Mesodermal cell (in vitro differentiated cells): ENCODE results near the gene SLC1A2.

Experiments used
- H3K27ac ChIP-seq: 2 replicates; pipeline ENCODE4 v1.7.0; 2013; ENCODE audit warnings: mild to moderate bottlenecking, low read depth, low read length, moderate library complexity; ENCODE audit not compliant: severe bottlenecking
- H3K36me3 ChIP-seq: 2 replicates; pipeline ENCODE4 v1.7.1; 2013; ENCODE audit warnings: mild to moderate bottlenecking, low read length, moderate library complexity; ENCODE audit not compliant: control insufficient read depth, insufficient read depth
- H3K4me1 ChIP-seq: one replicate; pipeline ENCODE4 v1.7.1; 2013; ENCODE audit warnings: mild to moderate bottlenecking, low read length; ENCODE audit not compliant: insufficient read depth, control insufficient read depth, poor library complexity, severe bottlenecking
- H3K4me3 ChIP-seq: 2 replicates; pipeline ENCODE4 v1.7.0; 2013; ENCODE audit warnings: low read length, control low read depth, mild to moderate bottlenecking; ENCODE audit not compliant: insufficient read depth, poor library complexity, severe bottlenecking; ENCODE audit errors: extremely low read depth
- H3K9me3 ChIP-seq: 2 replicates; pipeline ENCODE4 v1.7.1; 2013; ENCODE audit warnings: mild to moderate bottlenecking, low read length, moderate library complexity; ENCODE audit not compliant: control insufficient read depth
- WGBS, 2 experiments: methylation state at CpG; one replicate each; pipeline ENCODE4 v1.1.5; 2013; ENCODE audit warnings: missing lambda C conversion rate in 2 of 2; ENCODE audit not compliant: insufficient coverage in 2 of 2; 5-methylcytosine and 5-hydroxymethylcytosine counted together

Gene SLC1A2

DNA sequence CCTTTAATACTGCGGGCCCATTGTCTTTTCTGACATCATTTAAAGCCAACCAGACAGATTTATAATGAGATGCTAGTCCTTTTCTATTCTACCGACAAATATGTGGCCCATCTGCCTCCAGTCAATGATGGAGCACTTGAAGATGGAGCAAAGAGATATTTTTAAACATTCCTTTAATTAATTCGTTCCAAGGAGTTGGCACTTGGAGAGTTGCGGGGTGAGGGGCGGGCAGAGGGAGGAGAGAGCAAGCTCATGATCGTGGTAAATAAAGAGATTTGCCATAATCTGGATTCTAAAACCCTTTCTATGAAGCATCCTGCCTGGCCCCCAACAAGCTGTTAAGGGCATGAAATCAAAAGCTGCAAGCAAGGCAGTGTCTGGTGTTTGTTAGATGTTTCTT is 5.0 kb downstream of the SLC1A2 start:
- Histone ChIP-seq H3K4me1 (peaks cover 5% of the 10 kb centered on the region), H3K4me3 (no peak overlapping the region), H3K27ac (no peak overlapping the region), H3K9me3 (no peaks in the 10 kb centered on the region), H3K36me3 (no peaks in the 10 kb centered on the region)
- WGBS, 2 experiments = 80 to 90% methylated on average over 2 to 4 of the region's 6 CpGs

DNA sequence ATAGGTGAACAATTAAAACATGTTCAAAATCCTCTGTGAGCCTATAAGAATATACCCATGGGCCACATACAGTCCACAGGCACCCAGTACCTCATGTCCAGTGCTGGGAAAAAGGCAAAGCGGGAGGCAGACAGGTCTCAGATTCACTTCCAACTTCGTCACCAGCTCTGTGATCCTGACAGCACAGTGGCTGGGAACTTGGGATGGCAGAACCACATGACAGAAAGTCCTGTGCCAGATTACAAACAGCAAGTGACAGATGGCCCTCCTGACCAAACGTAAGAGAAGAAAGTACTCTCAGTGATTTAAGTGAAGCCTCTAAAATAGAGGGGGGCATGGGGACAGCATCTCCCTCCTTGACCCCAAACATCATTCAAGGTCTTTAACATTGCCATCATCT is 5.8 kb downstream of the SLC1A2 start:
- H3K27ac ChIP-seq = no peak overlapping the region
- no peaks in the 10 kb centered on the region for H3K36me3 ChIP-seq
- no peak overlapping the region for H3K4me3 ChIP-seq
- H3K9me3 ChIP-seq = no peaks in the 10 kb centered on the region
- 85 to 87% methylated on average over 3 of the region's 3 CpGs for WGBS, 2 experiments
- peaks cover 5% of the 10 kb centered on the region for H3K4me1 ChIP-seq

- Histone ChIP-seq H3K4me1 (no peaks in the 10 kb centered on the region), H3K36me3 (no peaks in the 10 kb centered on the region), H3K27ac (no peak overlapping the region), H3K4me3 (no peak overlapping the region), H3K9me3 (no peaks in the 10 kb centered on the region)
- WGBS, 2 experiments = 60 to 77% methylated on average over 1 to 2 of the region's 2 CpGs
These were observed 7.1 kb downstream of the SLC1A2 start for GRCh38 chr11:35412285-35412684.

- Histone ChIP-seq H3K36me3 (no peaks in the 10 kb centered on the region), H3K4me1 (no peaks in the 10 kb centered on the region)
- 100% methylated on average over 1 of the region's 1 CpG for WGBS, 2 experiments
These were observed 12.3 kb downstream of the SLC1A2 start for GRCh38 chr11:35407041-35407440.

DNA sequence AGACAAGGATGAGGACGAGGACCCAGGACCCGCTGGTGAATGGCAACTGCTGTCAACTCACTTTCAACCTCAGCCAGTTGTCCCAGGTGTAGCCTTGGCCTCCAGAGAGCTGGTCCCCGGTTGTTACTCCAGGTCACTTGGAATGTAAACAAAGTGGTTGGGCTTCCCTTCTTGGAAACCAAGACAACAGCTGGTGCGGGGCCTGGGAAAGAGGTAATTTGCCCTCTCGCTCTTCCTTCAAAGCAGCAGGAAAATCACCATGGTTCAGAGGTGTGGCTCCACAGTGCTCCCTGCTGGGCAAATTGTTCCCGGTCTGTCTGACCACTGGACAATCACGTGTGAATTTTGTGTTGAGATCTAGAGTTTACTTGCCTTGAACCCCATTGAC is 15.0 kb downstream of the SLC1A2 start:
- WGBS, 2 experiments = 34 to 55% methylated on average over 4 to 6 of the region's 7 CpGs

More at GRCh38 chr11:35407041-35407440, 12.3 kb downstream of the SLC1A2 start:
- Histone ChIP-seq H3K27ac (no peak overlapping the region), H3K4me3 (no peak overlapping the region), H3K9me3 (no peaks in the 10 kb centered on the region)

DNA sequence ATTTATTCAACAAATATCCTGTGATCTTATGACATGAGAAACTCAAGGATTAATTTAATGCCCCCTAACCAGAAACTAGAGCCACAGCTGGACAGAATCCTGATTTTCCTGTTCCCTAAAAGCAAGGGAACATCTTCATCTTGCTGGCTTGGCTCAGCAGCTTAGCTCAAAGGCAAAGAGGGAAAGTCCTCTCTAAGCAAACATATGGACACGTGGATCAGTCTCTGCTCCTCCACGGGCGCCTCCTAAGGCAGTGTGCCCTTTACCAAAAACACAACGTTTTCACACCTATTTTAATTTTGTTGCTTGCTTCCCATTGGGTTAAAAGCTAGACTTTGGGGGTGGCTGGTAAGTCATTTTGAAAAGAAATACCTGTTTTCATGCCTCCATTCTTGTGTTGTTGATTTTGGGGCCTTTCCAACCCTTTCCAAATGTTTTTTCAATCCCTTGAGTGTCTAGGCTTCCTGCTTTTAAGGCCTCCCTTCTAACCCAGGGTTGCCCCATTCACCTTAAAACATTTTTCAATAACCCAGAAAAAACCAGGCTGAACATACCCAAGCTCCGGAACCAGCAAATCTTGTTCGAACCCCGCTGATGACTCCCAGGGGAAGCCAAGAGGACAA is 15.5 kb downstream of the SLC1A2 start:
- no peaks in the 10 kb centered on the region for H3K36me3 ChIP-seq
- 90 to 96% methylated on average over 6 to 7 of the region's 7 CpGs for WGBS, 2 experiments
- H3K9me3 ChIP-seq = no peaks in the 10 kb centered on the region
- H3K27ac ChIP-seq = no peak overlapping the region
- no peaks in the 10 kb centered on the region for H3K4me1 ChIP-seq
- no peak overlapping the region for H3K4me3 ChIP-seq

More for the DNA sequence above, 15.0 kb downstream of the SLC1A2 start:
- Histone ChIP-seq H3K4me1 (no peaks in the 10 kb centered on the region), H3K36me3 (no peaks in the 10 kb centered on the region), H3K9me3 (no peaks in the 10 kb centered on the region), H3K27ac (no peak overlapping the region), H3K4me3 (no peak overlapping the region)

GRCh38 chr11:35402751-35403660 is 16.4 kb downstream of the SLC1A2 start:
- Histone ChIP-seq H3K36me3 (no peaks in the 10 kb centered on the region), H3K4me3 (no peak overlapping the region), H3K4me1 (no peaks in the 10 kb centered on the region), H3K27ac (no peak overlapping the region), H3K9me3 (no peaks in the 10 kb centered on the region)
- 87 to 95% methylated on average over 3 to 5 of the region's 9 CpGs for WGBS, 2 experiments

GRCh38 chr11:35398881-35399280 is 20.5 kb downstream of the SLC1A2 start:
- Histone ChIP-seq H3K36me3 (no peaks in the 10 kb centered on the region), H3K4me3 (no peak overlapping the region), H3K27ac (no peak overlapping the region), H3K9me3 (no peaks in the 10 kb centered on the region), H3K4me1 (no peaks in the 10 kb centered on the region)
- WGBS, 2 experiments = 67 to 89% methylated on average over 1 of the region's 1 CpG

DNA sequence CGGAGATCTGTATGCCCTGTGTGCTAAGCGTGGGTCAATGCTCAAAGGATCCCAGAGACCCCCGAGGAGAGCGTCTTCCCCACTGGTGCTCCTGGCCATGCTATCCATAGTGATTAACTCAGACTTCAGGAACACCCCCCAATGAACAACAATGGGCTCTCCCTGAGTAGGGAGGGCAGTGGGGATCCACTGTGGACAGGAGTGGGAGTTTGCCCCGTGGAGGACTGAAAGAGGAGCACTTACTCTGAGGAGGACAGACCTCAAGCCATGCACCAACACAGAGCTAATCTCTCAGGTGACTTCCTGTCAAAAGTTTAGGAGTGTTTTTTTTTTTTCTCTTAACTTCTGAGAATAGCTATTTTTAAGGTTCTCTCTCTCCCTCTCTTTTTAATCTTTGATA is 24.4 kb downstream of the SLC1A2 start:
- Histone ChIP-seq H3K36me3 (no peaks in the 10 kb centered on the region), H3K9me3 (no peaks in the 10 kb centered on the region), H3K27ac (no peak overlapping the region), H3K4me3 (no peak overlapping the region), H3K4me1 (no peaks in the 10 kb centered on the region)
- 100% methylated on average over 1 to 4 of the region's 5 CpGs for WGBS, 2 experiments

- Histone ChIP-seq H3K9me3 (no peaks in the 10 kb centered on the region), H3K4me1 (no peaks in the 10 kb centered on the region), H3K27ac (no peak overlapping the region), H3K36me3 (no peaks in the 10 kb centered on the region), H3K4me3 (no peak overlapping the region)
- 69 to 81% methylated on average over 3 of the region's 4 CpGs for WGBS, 2 experiments
These were observed 26.3 kb downstream of the SLC1A2 start for GRCh38 chr11:35393098-35393497.
